Dedifferentiated amniotic fluid mesenchymal stem cell (primary cell): ENCODE data around the gene FAM107B.
A peak's percentile ranks its signal among the peaks of the same experiment; 100 is the strongest.
"Not testable (repeated sequence)": the region's sequence is repeated elsewhere in the genome, so short reads cannot be mapped to it uniquely, and the experiment has no call there.

Experiments
- DNase-seq: peaks from one replicate; pipeline ENCODE4 v3.0.0-alpha.2; 2016; ENCODE audit errors: extremely low spot score

Gene FAM107B

DNA sequence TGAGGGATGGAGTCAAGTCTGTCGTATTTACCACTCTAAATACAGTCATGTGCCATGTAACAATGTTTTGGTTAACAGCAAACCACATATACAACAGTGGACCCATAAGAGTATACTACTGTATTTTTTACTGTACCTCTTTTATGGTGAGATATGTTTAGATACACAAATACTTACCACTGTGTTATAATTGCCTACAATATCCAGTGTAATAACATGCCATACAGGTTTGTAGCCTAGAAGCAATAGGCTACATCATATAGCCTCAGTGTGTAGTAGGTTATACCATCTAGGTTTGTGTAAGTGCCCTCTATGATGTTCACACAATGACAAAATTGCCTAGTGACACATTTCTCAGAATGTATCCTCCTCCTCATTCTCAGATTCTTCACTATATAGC is 110.4 kb downstream of the FAM107B start:
- DNase-seq: no peak

DNA sequence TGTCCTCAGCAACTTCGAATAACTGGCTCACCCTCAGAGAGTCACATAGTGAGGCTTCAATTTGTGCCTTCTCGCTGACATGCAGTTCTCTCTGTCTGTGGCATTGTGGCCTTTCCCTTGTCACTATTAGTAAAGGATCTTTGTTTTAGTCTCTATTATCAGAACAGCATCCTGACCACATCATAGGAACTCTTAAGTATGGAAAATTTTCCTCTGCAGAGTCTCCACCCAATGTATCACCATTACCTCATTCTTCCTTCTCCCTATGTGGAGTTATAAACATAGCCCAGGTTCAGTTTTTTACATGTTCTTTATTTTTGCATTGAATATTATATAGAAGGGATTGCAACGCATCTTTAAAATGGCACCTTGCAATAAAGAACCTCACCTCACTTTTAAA is 112.9 kb downstream of the FAM107B start:
- DNase-seq: no peak

DNA sequence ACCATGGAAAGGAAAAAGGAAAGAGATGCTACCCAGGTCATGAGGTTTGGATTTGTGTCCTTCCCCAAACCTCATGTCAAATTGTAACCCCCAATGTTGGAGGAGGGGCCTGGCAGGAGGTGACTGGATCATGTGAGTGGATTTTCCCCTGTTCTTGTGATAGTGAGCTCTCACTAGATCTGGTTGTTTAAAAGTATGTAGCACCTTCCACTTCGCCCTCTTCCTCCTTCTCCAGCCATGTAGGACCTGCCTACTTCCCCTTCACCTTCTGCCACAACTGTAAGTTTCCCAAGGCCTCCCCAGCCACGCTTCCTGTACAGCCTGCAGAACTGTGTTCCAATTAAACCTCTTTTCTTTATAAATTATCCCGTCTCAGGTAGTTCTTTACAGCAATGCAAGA is 113.9 kb downstream of the FAM107B start:
- DNase-seq: no peak

- DNase-seq: no peak
Observed at GRCh38 chr10:14659626-14660196, 115.0 kb downstream of the FAM107B start.

DNA sequence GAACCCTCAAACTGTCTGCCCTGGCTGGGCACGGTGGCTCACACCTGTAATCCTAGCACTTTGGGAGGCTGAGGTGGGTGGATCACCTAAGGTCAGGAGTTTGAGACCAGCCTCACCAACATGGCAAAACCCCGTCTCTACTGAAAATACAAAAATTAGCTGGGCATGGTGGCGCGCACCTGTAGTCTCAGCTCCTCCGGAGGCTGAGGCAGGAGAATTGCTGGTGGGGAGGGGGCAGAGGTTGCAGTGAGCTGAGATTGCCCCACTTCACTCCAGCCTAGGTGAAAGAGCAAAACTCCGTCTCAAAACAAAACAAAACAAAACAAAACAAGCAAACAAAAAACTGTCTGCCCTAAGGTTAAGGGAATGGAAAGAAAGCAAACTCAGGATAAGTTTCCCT is 115.6 kb downstream of the FAM107B start:
- DNase-seq: not testable (repeated sequence)

DNA sequence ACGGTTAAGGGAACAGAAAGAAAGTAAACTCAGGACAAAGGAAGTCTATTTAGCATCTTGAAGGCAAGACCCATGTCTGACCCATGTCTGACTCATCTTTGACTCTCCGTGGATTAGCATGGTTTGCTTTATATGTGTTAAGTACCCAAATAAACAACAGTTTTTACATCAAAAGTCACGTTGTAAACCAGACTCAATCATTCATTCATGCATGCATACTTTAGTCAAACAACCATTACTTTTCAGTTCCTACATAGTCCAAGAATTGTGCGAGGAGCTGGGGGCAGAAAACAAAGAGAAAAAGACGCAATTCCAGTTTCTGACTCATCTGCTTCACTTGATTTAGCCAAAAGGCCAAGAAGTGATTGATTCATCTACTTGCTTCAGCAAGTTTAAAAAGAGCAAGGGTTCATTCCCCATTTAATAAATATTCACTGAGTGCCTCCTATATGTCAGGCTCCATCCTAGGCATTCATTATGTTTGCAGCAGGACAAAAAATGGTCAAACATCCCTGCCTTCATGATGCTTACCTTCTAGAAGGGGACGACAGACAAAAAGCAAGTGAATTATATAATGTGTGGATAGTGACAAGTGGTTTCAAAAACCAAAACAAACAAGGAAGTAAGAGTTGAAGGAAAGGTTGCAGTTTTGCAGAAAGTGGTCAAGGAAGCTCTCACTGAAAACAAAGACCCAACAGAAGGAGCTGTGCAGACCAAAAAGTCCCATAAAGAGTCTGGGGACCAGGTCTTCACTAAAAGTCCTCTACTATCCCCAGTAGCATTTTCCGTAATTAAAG is 116.2 kb downstream of the FAM107B start:
- DNase-seq: peak; percentile 21

DNA sequence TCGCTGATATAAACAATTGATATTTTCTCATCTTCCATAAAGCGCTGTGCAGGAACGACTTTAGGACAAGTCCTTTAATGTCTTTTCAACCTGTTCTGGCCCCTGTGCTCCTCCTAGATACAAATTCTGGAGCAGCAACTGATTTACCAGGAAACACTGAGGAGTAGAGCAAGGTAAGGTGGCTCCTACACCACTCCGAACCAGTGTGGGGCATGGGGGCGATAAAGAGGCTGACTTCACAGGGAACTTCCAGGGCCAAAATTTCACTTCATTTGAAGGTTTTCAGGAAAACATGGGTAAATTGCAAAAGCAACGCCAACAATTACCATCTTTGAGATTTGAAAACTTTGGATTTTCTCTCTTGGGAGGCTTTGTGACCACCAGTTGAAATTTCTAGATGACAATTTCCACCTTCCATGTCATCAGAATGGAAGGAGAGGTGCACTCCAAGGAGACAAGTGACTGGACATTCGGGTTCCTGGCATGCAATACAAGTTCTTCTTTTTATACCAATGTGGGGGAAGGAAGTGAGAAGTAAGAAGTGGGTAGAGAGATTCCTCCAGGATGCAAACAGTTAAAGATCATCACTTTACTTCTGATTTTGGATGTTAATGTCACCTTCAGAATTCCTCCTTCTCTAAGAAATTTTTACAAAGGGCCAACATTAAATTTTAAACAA is 118.5 kb downstream of the FAM107B start:
- no peak for DNase-seq

DNA sequence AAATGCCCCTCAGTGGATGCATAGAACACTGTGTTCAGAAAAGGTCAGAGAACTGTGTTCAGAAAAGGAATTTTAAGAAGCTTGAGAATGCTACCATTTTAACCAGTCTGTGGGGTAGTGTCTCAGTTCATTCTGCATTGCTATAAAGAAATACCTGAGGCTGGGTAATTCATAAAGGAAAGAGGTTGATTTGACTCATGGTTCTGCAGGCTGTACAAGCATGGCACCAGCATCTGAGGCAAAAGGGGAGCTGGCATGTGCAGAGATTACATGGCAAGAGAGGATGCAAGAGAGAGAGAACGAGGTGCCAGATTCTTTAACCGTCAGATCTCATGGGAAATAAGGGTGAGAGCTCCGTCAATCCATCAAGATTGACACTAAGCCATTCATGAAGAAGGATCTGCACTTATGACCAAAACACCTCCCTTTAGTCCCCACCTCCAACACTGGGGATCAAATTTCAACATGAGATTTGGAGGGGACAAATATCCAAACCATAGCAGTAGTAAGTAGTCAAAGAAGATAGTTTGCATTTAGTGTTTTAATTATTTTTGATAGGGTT is 119.8 kb downstream of the FAM107B start:
- DNase-seq: no peak

- peak; percentile 93 for DNase-seq
Observed at GRCh38 chr10:14653271-14654161, 121.2 kb downstream of the FAM107B start.

GRCh38 chr10:14652816-14653215 is 121.9 kb downstream of the FAM107B start:
- DNase-seq: no peak

GRCh38 chr10:14652067-14652466 is 122.6 kb downstream of the FAM107B start:
- peak; percentile 56 for DNase-seq

DNA sequence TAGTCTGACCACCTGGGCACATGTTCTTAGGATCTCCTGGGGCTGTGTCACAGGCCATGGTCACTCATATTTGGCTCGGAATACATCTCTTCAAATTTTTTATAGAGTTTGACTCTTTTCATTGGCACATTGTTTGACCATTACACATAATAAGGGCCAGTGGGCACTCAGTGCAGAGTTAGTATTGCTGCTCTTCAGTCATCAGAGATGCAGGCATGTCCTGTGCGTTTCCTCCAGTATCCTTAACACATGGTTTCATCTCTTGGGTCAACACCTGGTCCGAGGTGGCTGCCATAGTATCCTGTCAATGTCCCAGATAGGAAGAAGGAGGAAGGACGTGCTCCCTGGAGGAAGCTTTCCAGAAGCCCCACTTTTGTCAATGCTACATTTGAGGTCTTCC is 125.0 kb downstream of the FAM107B start:
- DNase-seq: no peak

GRCh38 chr10:14648946-14649345 is 125.8 kb downstream of the FAM107B start:
- DNase-seq: no peak

GRCh38 chr10:14648005-14648765 is 126.5 kb downstream of the FAM107B start:
- peak; percentile 71 for DNase-seq

GRCh38 chr10:14645239-14645960 is 129.3 kb downstream of the FAM107B start:
- DNase-seq: no peak

DNA sequence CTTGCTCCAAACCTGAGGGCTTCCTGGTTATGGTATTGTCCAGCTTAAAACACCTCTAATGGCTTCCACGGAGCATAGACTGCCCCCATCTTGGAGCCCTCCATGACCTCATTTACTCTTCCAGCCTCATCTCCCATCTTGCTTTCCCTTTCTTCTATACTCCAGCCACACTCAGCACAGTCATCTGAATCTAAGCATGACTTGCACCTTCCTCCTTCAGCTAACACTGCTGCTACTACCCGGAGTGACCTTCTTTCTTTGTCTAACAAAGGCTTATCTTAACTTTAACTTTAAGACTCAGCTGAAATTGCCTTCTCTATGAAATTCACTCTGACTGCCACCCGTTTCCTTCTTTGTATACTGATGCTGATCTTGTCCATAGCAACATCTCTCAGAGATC is 135.1 kb downstream of the FAM107B start:
- DNase-seq: no peak

GRCh38 chr10:14635043-14635710 is 139.5 kb downstream of the FAM107B start:
- DNase-seq: no peak

DNA sequence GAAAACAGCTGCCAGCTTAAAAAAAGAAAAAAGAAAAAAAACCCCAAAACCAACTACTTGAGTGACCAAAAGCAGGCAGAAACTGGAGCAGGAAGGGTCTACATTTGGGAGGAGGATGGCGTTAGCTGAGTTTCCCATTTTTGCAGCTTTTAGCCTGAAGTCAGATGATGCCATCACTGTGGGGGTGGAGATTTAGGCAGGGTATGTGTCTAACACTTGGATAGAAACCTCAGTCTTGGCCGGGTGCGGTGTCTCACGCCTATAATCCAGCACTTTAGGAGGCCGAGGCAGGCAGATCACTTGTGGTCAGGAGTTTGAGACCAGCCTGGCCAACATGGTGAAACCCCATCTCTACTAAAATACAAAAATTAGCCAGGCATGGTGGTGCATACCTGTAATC is 140.1 kb downstream of the FAM107B start:
- not testable (repeated sequence) for DNase-seq

- DNase-seq: no peak
Observed at GRCh38 chr10:14625765-14626525, 148.8 kb downstream of the FAM107B start.
